ENCODE measurements around the gene ALKBH6. TPM values are rescaled to one million over a fixed set of nuclear protein-coding genes. Genes with fewer than 3 reads are reported as not detected.
"Not testable (repeated sequence)": the region's sequence is repeated elsewhere in the genome, so short reads cannot be mapped to it uniquely, and the experiment has no call there.

The ALKBH6 gene
- 47.7 and 63.7 TPM in 2 replicates for total RNA-seq (2014; rRNA removed; shearing (Covaris generic))

- DNase-seq (ENCODE audit: low spot score) = peak; percentile 100
Measured at GRCh38 chr19:36014012-36014924, at the start of gene ALKBH6. Gene ALKBH6, minus strand, starts transcription at chr19:36014213. Its CDS starts 816 bp downstream, at chr19:36013397.

GRCh38 chr19:36061367-36061766 is 47.4 kb upstream of the ALKBH6 start:
- DNase-seq (ENCODE audit: low spot score) = no peak

GRCh38 chr19:36060430-36060829 is 46.4 kb upstream of the ALKBH6 start:
- no peak for DNase-seq (ENCODE audit: low spot score)

- DNase-seq (ENCODE audit: low spot score) = no peak
Measured at GRCh38 chr19:36059180-36059910, 45.3 kb upstream of the ALKBH6 start.

GRCh38 chr19:36058481-36059179 is 44.6 kb upstream of the ALKBH6 start:
- no peak for DNase-seq (ENCODE audit: low spot score)

GRCh38 chr19:36054733-36055686 is 41.0 kb upstream of the ALKBH6 start, which contains the start of gene WDR62:
Gene WDR62, plus strand, starts transcription at chr19:36054897. Its CDS starts 75 bp downstream, at chr19:36054972.
- peak; percentile 95 for DNase-seq (ENCODE audit: low spot score)

GRCh38 chr19:36054119-36054732 is 40.2 kb upstream of the ALKBH6 start, which contains the start of gene THAP8:
Gene THAP8, minus strand, starts transcription at chr19:36054285. Its CDS starts 68 bp downstream, at chr19:36054217.
- peak; percentile 100 for DNase-seq (ENCODE audit: low spot score)

- no peak for DNase-seq (ENCODE audit: low spot score)
Measured at GRCh38 chr19:36051637-36052036, 37.6 kb upstream of the ALKBH6 start.

GRCh38 chr19:36051236-36051635 is 37.2 kb upstream of the ALKBH6 start:
- DNase-seq (ENCODE audit: low spot score) = no peak

- no peak for DNase-seq (ENCODE audit: low spot score)
Measured at GRCh38 chr19:36049080-36049698, 35.2 kb upstream of the ALKBH6 start.

GRCh38 chr19:36047835-36048234 is 33.8 kb upstream of the ALKBH6 start:
- no peak for DNase-seq (ENCODE audit: low spot score)

- DNase-seq (ENCODE audit: low spot score) = no peak
Measured at GRCh38 chr19:36046443-36047050, 32.5 kb upstream of the ALKBH6 start.

- DNase-seq (ENCODE audit: low spot score) = no peak
Measured at GRCh38 chr19:36043952-36044351, 29.9 kb upstream of the ALKBH6 start.

- DNase-seq (ENCODE audit: low spot score) = peak; percentile 51
Measured at GRCh38 chr19:36041831-36042230, 27.8 kb upstream of the ALKBH6 start.

- not testable (repeated sequence) for DNase-seq (ENCODE audit: low spot score)
Measured at GRCh38 chr19:36041092-36041491, 27.1 kb upstream of the ALKBH6 start.

- DNase-seq (ENCODE audit: low spot score) = no peak
Measured at GRCh38 chr19:36040495-36040894, 26.5 kb upstream of the ALKBH6 start.

- peak; percentile 57 for DNase-seq (ENCODE audit: low spot score)
Measured at GRCh38 chr19:36032251-36033104, 18.5 kb upstream of the ALKBH6 start, which contains the start of gene CLIP3. Gene CLIP3, minus strand, starts transcription at chr19:36032873. Its CDS starts 516 bp downstream, at chr19:36032357.

GRCh38 chr19:36031308-36031707 is 17.3 kb upstream of the ALKBH6 start:
- no peak for DNase-seq (ENCODE audit: low spot score)

Measured in H4 (cell line).